SH-SY5Y (cell line): ENCODE data around the gene AP1S3.

Source experiments
- GATA2 ChIP-seq: IDR thresholded peaks from 2 replicates; pipeline ENCODE4 v1.6.1; 2011; ENCODE audit warnings: mild to moderate bottlenecking, low read depth, low read length
- GATA3 ChIP-seq: IDR thresholded peaks from 2 replicates; pipeline ENCODE4 v1.6.1; 2011; ENCODE audit warnings: low read depth, mild to moderate bottlenecking, low read length, moderate library complexity

GRCh38 chr2:223782629-223783028 is 54.8 kb downstream of the AP1S3 start:
- TF ChIP-seq GATA3 (no peak), GATA2 (no peak)
